OCI-LY7 (cell line): Measurements from ENCODE around the gene ENKUR.

Experiments used
- EZH2phosphoT487 ChIP-seq: fragments of 200-600 bp; sonication (generic); IDR thresholded peaks from 2 replicates; pipeline ENCODE4 v1.6.1; 2018; ENCODE audit warnings: low read depth, borderline replicate concordance, mild to moderate bottlenecking, mixed run types, antibody characterized with exemption, low read length, moderate library complexity, mixed read lengths
- TF ChIP-seq, protein P1 (sequence below): fragments of 200-600 bp; sonication (generic); conservative IDR thresholded peaks from 2 replicates; pipeline ENCODE4 v1.5.1; 2014; ENCODE audit warnings: mild to moderate bottlenecking, antibody characterized with exemption, low read length, moderate library complexity, mixed read lengths

DNA sequence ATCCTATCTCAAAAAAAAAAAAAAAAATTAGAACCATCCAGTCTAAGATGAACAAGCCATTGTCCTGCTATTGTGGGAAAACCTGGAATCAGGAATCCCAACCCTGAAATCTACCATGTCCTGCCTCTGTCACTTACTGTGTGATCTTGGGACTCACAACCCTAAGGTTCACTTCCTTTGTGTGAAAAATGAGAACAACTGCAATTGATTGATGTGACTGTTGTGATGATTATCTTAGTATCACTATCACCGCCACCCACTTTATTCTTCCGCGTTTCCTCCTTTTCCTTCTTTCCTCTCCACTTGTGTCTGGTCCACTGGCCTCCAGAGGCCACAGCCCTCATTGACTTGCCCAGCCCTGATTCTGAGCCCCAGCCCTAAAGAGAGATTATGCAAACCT lies 50.9 kb downstream of the ENKUR start:
- TF ChIP-seq, protein P1, sequence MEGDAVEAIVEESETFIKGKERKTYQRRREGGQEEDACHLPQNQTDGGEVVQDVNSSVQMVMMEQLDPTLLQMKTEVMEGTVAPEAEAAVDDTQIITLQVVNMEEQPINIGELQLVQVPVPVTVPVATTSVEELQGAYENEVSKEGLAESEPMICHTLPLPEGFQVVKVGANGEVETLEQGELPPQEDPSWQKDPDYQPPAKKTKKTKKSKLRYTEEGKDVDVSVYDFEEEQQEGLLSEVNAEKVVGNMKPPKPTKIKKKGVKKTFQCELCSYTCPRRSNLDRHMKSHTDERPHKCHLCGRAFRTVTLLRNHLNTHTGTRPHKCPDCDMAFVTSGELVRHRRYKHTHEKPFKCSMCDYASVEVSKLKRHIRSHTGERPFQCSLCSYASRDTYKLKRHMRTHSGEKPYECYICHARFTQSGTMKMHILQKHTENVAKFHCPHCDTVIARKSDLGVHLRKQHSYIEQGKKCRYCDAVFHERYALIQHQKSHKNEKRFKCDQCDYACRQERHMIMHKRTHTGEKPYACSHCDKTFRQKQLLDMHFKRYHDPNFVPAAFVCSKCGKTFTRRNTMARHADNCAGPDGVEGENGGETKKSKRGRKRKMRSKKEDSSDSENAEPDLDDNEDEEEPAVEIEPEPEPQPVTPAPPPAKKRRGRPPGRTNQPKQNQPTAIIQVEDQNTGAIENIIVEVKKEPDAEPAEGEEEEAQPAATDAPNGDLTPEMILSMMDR, result no peak
- no peak for TF ChIP-seq EZH2phosphoT487
